ENCODE measurements around the gene SELENBP1. TPM values are rescaled to one million over a fixed set of nuclear protein-coding genes. Genes with fewer than 3 reads are reported as not detected.

Gene SELENBP1
- total and polyA plus RNA-seq, 9 of the 15 experiments (the other 6 are each of a cell fraction or from before 2014, with no cell fraction given), result 25.8 to 81.2 (median 47.1) TPM

GRCh38 chr1:151327223-151327902, 45.1 kb downstream of the SELENBP1 start, which contains the start of gene PI4KB (continued):
- no peak for TF ChIP-seq CTCFL (IDR thresholded peaks at IDR 0.05; ENCODE audit: borderline replicate concordance, insufficient read depth, low read depth, low read length, poor library complexity, severe bottlenecking)
- no peak for TF ChIP-seq FUS (optimal IDR thresholded peaks at IDR 0.05; ENCODE audit: low read depth, low read length)
- no peak for TF ChIP-seq ZNF696 (CRISPR knock-in tag; conservative IDR thresholded peaks at IDR 0.05)
- no peak for TF ChIP-seq XRCC3 (IDR thresholded peaks at IDR 0.05)
- TF ChIP-seq ARID3A (IDR thresholded peaks at IDR 0.05; ENCODE audit: borderline replicate concordance, low read depth, low read length), result no peak
- TF ChIP-seq MIER1 (IDR thresholded peaks at IDR 0.05; ENCODE audit: low read depth), result no peak
- no peak for TF ChIP-seq PPARD (CRISPR knock-in tag; IDR thresholded peaks at IDR 0.05)
- no peak for TF ChIP-seq CBX2 (IDR thresholded peaks at IDR 0.05; ENCODE audit: insufficient read depth, low read length, poor library complexity, severe bottlenecking)
- no peak for TF ChIP-seq OTX1 (CRISPR knock-in tag; IDR thresholded peaks at IDR 0.05)
- TF ChIP-seq ARID2 (IDR thresholded peaks at IDR 0.05), result no peak
- no peak for TF ChIP-seq STAT5B (CRISPR knock-in tag; IDR thresholded peaks at IDR 0.05)
- TF ChIP-seq ZNF165 (CRISPR knock-in tag; IDR thresholded peaks at IDR 0.05; ENCODE audit: borderline replicate concordance), result no peak
- TF ChIP-seq HMG20A (CRISPR knock-in tag; conservative IDR thresholded peaks at IDR 0.05), result no peak
- no peak for TF ChIP-seq HBP1 (CRISPR knock-in tag; IDR thresholded peaks at IDR 0.05)
- no peak for TF ChIP-seq KLF13 (tag; IDR thresholded peaks at IDR 0.05; ENCODE audit: borderline replicate concordance, low read depth)
- no peak for TF ChIP-seq BDP1 (IDR thresholded peaks at IDR 0.05; ENCODE audit: insufficient read depth, insufficient read length)
- no peak for TF ChIP-seq RBM14 (IDR thresholded peaks at IDR 0.05; ENCODE audit: borderline replicate concordance, insufficient read depth, low read depth, low read length)
- 0 out of 2 replicates have a peak, but pooled peaks have one; percentile 16 for TF ChIP-seq CREB3L1 (IDR thresholded peaks at IDR 0.05; ENCODE audit: borderline replicate concordance, low read depth)
- peak; percentile 27; the same call in 1 of the 2 replicates for TF ChIP-seq C11orf30 (IDR thresholded peaks at IDR 0.05; ENCODE audit: low read depth)
- no peak for TF ChIP-seq RNF2 (IDR thresholded peaks at IDR 0.05)
- TF ChIP-seq POLR2B (IDR thresholded peaks at IDR 0.05; ENCODE audit: low read depth, partially characterized antibody), result peak; percentile 56
- no peak for TF ChIP-seq PTTG1 (tag; IDR thresholded peaks at IDR 0.05; ENCODE audit: low read depth)
